Aortic smooth muscle cell (primary cell): Measurements from ENCODE around the gene AK8. TPM values are rescaled to one million over a fixed set of nuclear protein-coding genes. Genes with fewer than 3 reads are reported as not detected.

Experiments used
- total RNA-seq: library from RNA; depleted of rRNA; stranded (reverse); fragments of >200 nt; gene quantifications from 2 replicates; pipeline ENCODE4 v1.2.3, GENCODE V29; 2014

AK8 gene
- total RNA-seq = 0.40 and 0.56 TPM in 2 replicates

GRCh38 chr9:132877824-132878694, at the start of gene AK8:
Gene AK8 (minus strand): TSS chr9:132878284. CDS start chr9:132878255, 29 bp downstream.

GRCh38 chr9:132878695-132879456, 792 bp upstream of the AK8 start, which contains the start of gene SPACA9:
Gene SPACA9 (plus strand): TSS chr9:132878898. CDS start chr9:132883948, 5,050 bp downstream.

Other genes with a start within 250 kb of the AK8 start
- 9.4 and 9.6 TPM in 2 replicates for gene DDX31, start 208.3 kb downstream of the AK8 start, total RNA-seq
- 9.0 and 10.1 TPM in 2 replicates for gene GTF3C4, start 207.8 kb downstream of the AK8 start, total RNA-seq
- 3.3 and 3.7 TPM in 2 replicates for gene SPACA9, start 614 bp upstream of the AK8 start, total RNA-seq
- gene TSC1, start 66.3 kb upstream of the AK8 start, total RNA-seq = 25.4 and 40.2 TPM in 2 replicates
- 0.19 TPM in 1 of 2 replicates, not detected in the other for gene GFI1B, start 100.4 kb upstream of the AK8 start, total RNA-seq
- 25.9 and 28.9 TPM in 2 replicates for gene GTF3C5, start 152.7 kb upstream of the AK8 start, total RNA-seq
- 0.19 and 0.26 TPM in 2 replicates for gene CEL, start 183.7 kb upstream of the AK8 start, total RNA-seq
- gene RALGDS, start 243.0 kb upstream of the AK8 start, total RNA-seq = 13.4 and 19.8 TPM in 2 replicates